ENCODE measurements around the gene KLHDC10.

DNA sequence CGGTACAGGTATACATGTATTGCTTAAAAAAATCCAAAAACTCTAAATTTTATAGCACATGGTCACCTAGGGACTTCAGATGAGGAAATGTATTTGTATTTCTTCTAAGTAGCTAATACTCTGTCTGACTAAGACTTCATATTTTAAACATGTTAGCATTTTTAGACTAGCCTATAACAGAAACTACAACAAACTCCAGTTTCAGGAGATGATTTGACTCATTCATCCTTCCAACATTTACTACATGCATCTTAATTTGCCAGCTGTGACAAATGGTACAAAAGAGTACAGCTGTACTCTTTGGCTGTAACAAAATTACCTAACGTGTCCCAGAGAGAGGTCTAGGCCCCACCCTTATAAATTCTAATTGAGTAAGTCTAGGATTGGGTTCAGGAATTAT, 112.7 kb downstream of the KLHDC10 start:
- TF ChIP-seq, protein P1, sequence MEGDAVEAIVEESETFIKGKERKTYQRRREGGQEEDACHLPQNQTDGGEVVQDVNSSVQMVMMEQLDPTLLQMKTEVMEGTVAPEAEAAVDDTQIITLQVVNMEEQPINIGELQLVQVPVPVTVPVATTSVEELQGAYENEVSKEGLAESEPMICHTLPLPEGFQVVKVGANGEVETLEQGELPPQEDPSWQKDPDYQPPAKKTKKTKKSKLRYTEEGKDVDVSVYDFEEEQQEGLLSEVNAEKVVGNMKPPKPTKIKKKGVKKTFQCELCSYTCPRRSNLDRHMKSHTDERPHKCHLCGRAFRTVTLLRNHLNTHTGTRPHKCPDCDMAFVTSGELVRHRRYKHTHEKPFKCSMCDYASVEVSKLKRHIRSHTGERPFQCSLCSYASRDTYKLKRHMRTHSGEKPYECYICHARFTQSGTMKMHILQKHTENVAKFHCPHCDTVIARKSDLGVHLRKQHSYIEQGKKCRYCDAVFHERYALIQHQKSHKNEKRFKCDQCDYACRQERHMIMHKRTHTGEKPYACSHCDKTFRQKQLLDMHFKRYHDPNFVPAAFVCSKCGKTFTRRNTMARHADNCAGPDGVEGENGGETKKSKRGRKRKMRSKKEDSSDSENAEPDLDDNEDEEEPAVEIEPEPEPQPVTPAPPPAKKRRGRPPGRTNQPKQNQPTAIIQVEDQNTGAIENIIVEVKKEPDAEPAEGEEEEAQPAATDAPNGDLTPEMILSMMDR (conservative IDR thresholded peaks at IDR 0.05; ENCODE audit: low read depth in 2 of 2): no peak
- no peak for TF ChIP-seq EZH2 (IDR thresholded peaks at IDR 0.05; ENCODE audit: low read depth, unreplicated experiment)
- no peak for TF ChIP-seq EZH2phosphoT487 (IDR thresholded peaks at IDR 0.05; ENCODE audit: unreplicated experiment)
- no peak for TF ChIP-seq ZNF114 (CRISPR knock-in tag; IDR thresholded peaks at IDR 0.05)
- TF ChIP-seq, protein P2, sequence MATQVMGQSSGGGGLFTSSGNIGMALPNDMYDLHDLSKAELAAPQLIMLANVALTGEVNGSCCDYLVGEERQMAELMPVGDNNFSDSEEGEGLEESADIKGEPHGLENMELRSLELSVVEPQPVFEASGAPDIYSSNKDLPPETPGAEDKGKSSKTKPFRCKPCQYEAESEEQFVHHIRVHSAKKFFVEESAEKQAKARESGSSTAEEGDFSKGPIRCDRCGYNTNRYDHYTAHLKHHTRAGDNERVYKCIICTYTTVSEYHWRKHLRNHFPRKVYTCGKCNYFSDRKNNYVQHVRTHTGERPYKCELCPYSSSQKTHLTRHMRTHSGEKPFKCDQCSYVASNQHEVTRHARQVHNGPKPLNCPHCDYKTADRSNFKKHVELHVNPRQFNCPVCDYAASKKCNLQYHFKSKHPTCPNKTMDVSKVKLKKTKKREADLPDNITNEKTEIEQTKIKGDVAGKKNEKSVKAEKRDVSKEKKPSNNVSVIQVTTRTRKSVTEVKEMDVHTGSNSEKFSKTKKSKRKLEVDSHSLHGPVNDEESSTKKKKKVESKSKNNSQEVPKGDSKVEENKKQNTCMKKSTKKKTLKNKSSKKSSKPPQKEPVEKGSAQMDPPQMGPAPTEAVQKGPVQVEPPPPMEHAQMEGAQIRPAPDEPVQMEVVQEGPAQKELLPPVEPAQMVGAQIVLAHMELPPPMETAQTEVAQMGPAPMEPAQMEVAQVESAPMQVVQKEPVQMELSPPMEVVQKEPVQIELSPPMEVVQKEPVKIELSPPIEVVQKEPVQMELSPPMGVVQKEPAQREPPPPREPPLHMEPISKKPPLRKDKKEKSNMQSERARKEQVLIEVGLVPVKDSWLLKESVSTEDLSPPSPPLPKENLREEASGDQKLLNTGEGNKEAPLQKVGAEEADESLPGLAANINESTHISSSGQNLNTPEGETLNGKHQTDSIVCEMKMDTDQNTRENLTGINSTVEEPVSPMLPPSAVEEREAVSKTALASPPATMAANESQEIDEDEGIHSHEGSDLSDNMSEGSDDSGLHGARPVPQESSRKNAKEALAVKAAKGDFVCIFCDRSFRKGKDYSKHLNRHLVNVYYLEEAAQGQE (IDR thresholded peaks at IDR 0.05; ENCODE audit: unreplicated experiment): no peak
- TF ChIP-seq POLR2AphosphoS5 (IDR thresholded peaks at IDR 0.05; ENCODE audit: low read depth): no peak
- no peak for TF ChIP-seq CREB1 (CRISPR knock-in tag; IDR thresholded peaks at IDR 0.05; ENCODE audit: low read depth)
- TF ChIP-seq STAT1 (IDR thresholded peaks at IDR 0.05; ENCODE audit: unreplicated experiment): no peak
- TF ChIP-seq JUNB (IDR thresholded peaks at IDR 0.05; ENCODE audit: unreplicated experiment): no peak
- TF ChIP-seq ZNF331 (CRISPR knock-in tag; IDR thresholded peaks at IDR 0.05; ENCODE audit: low read depth): no peak
- TF ChIP-seq, protein P3, sequence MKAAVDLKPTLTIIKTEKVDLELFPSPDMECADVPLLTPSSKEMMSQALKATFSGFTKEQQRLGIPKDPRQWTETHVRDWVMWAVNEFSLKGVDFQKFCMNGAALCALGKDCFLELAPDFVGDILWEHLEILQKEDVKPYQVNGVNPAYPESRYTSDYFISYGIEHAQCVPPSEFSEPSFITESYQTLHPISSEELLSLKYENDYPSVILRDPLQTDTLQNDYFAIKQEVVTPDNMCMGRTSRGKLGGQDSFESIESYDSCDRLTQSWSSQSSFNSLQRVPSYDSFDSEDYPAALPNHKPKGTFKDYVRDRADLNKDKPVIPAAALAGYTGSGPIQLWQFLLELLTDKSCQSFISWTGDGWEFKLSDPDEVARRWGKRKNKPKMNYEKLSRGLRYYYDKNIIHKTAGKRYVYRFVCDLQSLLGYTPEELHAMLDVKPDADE (IDR thresholded peaks at IDR 0.05): no peak
